ENCODE results near the gene NRL.

The NRL gene

GRCh38 chr14:24098229-24098926, 16.4 kb downstream of the NRL start:
- DNase-seq: no peak

DNA sequence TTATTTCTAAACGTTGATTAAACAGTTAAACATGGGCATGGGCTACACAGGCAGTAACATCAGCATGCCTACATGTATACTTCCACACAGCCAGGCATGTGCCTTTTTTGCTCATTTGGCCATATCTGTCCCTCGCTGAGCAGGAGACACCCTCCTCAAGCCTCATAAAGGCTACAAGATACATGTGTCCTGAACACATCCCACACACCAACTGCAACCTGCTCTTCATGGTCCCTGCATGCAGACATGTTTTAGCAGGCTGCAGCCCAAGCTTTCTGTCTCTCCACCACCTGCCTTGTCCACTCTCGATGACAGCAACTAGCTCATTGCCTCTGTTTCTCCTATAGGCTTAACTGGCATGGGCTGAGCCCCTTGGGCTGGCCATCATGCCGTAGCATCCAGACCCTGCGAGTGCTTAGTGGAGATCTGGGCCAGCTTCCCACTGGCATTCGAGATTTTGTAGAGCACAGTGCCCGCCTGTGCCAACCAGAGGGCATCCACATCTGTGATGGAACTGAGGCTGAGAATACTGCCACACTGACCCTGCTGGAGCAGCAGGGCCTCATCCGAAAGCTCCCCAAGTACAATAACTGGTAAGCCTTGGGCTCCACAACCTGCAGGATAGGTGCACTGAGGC, 18.1 kb downstream of the NRL start:
- no peak for DNase-seq

DNA sequence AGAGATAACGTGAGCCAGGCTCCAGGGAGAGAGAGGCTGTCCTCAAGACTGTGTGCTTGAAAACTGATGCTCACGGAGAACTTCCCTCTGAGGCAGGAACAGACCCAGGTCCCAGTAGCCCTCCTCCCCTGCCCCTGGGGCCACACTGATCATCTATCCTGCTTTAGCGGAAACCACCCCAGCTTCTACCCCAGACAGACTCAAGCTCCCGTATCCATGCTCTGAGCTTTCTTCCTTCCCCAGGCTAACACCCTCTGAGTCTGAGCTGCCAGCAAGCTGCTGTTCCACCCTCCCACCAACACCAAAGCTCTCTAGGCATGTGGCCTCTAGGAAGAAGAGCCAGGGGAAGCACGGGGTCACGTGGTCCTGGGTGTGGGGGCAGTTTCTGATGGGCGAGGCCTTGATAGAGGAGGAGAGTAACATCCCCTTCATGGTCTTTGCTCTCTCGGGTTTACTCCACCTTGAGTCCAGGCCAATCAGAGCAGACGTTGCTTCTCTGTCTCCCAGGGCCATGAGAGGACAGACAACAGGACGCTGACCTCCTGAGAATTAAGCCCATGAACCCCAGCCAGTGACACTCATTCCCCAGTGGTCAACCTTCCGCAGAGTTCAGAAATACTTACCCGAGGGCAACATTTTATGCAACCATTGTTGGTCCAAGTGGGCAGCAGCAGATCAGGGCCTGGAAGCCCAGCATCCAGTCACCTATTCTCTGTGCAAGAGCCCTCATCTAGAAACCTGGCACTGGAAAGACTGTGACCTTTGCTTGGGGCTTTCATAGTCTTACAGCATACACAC, 19.3 kb downstream of the NRL start:
- peak; percentile 77 for DNase-seq

DNA sequence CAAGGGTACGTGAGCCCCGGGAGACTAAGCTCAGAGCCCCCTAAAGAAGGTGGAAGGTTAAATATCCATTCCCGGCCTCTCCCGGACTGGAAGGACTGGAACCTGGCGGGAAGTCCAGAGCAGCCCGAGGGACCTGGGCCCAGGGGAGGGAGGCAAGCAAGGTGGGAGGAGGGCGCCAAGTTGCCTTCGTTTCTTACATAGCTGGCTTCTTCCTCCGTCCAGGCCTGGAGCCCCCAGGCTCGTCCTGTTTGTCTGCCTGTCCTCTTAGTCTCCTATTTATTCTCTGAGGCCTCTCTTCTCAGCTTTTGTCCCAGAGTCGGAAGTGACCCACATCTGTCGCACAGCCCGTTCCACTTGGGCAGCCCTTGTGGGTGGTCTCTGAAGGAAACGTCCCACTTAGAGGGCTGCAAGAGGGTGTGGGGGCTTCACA, 19.9 kb downstream of the NRL start:
- DNase-seq: no peak

- DNase-seq: peak; percentile 88
Measured at GRCh38 chr14:24093901-24094840, 20.6 kb downstream of the NRL start, which contains the start of gene PCK2. Gene PCK2, plus strand, starts transcription at chr14:24094311. Its CDS starts 95 bp downstream, at chr14:24094406.

DNA sequence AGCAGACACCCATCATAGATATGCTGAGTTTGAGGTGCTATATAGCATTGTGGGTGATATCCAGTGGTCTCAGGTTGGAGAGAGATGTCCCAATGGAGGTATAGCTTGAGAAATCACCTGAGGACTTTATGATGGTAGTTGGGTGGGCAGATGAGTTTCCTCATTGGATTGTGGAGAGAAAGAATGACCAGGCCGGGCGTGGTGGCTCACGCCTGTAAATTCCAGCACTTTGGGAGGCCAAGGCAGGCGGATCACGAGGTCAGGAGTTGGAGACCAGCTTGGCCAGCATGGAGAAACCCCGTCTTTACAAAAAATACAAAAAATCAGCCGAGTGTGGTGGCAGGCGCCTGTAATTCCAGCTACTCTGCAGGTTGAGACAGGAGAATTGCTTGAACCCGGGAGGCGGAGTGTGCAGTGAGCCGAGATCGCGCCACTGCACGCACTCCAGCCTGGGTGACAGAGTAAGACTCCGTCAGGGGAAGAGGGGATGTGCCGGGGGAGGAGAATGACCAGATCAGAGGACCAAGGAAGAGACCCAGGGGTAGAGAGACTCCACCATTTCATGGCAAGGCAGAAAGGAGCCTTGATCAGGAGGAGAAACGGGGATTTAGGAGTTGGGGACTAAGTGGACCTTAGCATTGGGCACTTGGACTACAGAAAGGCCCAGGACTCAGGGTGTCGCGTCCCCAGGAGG, 21.4 kb downstream of the NRL start:
- DNase-seq: no peak

DNA sequence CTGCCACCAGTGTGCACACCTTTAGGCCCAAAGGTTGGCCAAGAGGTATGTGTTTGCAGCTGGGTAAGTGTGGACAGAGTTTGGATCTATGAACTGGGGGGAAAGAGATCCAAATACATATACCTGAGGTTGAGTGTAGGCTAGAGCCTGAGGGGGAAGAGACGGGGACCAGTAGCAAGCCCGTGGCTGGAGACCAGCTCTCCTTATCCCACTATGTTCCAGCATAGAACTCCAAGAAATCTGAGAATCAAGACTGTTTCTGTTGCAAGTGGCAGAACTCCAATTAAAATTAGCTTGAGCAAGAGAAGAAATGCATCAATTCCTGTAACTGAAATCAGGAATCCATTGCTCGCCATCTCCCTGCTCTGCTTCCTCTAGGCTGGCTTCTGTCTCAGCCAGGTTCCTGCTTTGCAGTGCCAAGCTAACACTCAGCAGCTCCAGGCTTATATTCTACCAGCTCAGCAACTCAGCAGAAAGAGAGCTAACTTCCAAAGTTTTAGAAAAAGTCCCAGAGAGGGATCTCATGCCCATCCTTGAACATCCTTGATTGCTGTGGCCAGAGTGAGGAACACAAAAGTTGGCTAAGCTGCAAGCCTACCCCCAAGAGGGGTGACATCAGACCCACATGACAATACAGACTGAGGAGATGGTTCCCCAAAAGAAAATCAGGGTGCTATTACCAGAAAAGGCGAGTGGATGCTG, 22.1 kb downstream of the NRL start:
- no peak for DNase-seq

DNA sequence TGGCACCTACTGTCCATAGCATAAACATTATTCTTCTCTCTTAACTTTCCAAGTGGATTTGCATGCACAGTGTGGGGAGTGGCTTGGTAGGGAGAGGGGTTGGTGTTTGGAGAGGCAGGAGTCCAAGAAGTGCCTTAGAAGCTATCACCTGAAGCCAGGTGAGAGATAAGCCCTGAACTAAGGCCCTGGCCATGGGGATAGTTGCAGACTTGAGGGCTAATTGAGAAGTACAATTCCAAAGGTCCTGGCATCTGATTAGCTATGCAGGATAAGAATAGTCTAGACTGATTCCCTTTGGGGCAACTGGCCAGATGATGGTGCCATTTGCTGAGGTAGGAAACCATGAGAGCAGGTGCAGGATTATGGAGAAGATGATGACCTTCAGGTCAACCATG, 22.6 kb downstream of the NRL start:
- DNase-seq: no peak

GRCh38 chr14:24089890-24090289, 24.9 kb downstream of the NRL start:
- no peak for DNase-seq

DNA sequence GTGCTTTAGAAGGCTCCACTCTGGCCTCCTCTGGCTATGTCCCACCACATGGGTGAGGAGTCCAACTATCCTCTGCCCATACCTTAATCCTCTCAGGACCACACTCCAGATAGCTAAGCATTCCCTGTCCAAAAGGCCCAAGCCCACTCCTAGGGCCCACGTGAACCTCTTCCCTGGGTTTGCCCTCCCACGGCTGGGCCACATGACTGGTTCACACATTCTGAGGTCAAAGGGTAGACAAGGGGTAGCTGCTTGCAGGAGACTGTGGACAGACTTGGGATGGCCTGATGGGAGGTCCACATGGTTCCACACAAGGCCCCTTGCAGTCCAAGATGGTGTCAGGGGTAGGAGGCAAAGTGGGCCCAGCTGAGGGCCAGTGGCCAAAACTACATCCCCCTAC, 26.7 kb downstream of the NRL start:
- DNase-seq: no peak

DNA sequence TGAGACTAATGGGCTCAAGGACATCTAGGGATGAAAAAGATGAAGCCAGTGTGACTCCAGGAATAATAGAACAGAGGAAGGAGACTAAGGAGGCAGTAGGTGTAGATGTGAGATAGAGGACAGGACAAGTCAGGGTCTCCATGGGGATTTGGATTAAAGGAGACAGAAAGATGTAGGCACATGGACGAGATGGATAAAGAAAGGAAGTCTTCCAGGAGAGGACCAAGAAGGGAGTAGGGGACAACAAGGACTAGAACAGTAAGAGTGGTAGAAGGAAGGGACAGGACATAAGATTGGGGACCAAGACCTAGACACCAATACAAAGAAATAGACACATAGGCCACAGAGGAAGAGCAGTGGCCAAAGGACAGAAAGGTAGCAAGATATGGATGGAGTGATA, 27.7 kb downstream of the NRL start:
- no peak for DNase-seq

- no peak for DNase-seq
Measured at GRCh38 chr14:24086193-24086955, 28.4 kb downstream of the NRL start.

GRCh38 chr14:24085215-24085614, 29.5 kb downstream of the NRL start:
- no peak for DNase-seq

DNA sequence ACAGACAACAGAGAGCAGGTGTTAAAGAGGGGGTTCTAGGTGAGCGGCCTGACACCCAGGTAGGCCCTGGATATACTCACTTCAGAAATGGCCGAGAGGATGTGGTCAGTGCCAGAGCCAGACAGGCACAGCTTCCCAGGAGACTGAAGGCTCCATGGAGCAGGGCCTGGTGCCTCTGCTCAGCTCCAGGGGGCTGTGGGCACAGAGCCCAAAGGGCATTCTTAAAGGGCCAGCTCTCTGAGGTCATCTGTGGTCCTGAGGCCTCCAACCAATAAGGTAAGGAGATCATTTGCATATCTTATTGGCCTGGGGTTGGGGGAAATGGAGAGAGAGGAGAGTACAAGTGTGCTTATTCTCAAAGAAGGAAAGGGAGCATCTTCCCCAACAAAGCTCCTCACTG, 30.3 kb downstream of the NRL start:
- no peak for DNase-seq

GRCh38 chr14:24083462-24083861, 31.3 kb downstream of the NRL start:
- no peak for DNase-seq

GRCh38 chr14:24082411-24083080, 32.2 kb downstream of the NRL start:
- no peak for DNase-seq

- no peak for DNase-seq
Measured at GRCh38 chr14:24081739-24082211, 33.0 kb downstream of the NRL start.

GRCh38 chr14:24080888-24081738, 33.6 kb downstream of the NRL start:
- DNase-seq: peak; percentile 47

DNA sequence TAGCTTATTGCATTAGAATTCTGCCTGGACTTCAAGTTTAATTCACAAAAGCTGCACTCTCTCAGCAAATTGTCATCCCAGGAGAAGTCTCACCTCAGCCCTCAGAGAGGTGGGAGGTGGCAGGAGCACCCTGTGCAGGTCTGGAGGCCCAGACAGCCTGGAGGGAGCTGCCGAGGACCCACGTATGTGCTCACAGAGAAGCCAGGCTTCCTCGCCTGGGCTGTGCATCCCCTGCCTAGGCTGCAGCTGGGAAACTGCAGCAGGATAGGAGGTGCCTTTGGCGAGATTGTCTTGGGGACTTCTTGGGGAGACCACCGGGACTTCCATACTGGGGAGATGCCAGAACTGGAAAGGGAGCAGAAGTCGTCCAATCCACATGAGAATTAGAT, 34.6 kb downstream of the NRL start:
- no peak for DNase-seq
